ENCODE data around the gene SPP1. TPM values are rescaled to one million over a fixed set of nuclear protein-coding genes. Genes with fewer than 3 reads are reported as not detected.

SPP1 gene
- total and polyA plus RNA-seq, 9 of the 15 experiments (the other 6 are each of a cell fraction or from before 2014, with no cell fraction given): 0.10 to 0.64 TPM; not detected in 7

DNA sequence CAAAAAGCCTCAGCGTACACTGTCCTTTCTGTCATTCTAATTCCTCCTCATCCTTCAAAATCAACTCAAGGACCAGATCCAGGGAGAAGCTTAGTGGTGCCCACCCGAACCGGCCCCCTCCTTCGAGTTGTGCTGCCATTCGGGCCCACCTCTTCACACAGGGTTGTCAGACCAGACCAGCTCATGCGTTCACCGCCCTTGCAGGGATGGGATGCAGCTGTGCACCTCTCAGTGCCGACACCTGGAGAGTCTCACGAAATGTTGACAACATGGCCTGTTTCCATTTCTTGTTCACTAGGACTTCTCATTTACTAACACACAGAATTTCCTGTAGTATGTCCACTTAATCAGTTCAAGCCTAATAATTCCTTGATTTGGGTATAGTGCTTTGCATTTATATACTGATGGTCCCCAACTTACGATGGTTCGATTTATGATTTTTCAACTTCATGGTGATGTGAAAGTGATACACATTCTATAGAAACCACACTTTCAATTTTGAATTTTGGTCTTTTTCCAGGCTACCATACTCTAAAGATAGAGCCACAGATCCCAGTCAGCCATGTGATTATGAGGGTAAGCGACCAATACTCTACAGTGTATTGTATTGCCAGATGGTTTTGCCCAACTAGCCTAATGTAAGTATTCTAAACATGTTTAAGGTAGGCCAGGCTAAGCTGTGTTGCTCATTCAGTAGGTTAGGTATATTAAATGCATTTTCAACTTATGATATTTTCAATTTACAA lies 55.2 kb downstream of the SPP1 start (continued):
- TF ChIP-seq, protein P1, sequence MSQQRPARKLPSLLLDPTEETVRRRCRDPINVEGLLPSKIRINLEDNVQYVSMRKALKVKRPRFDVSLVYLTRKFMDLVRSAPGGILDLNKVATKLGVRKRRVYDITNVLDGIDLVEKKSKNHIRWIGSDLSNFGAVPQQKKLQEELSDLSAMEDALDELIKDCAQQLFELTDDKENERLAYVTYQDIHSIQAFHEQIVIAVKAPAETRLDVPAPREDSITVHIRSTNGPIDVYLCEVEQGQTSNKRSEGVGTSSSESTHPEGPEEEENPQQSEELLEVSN (IDR thresholded peaks at IDR 0.05; ENCODE audit: borderline replicate concordance in 1 of 2, extremely low read depth in 1 of 2, insufficient read depth in 1 of 2, insufficient read length in 1 of 2, low read depth in 1 of 2, low read length in 1 of 2, poor library complexity in 1 of 2, severe bottlenecking in 1 of 2): no peak
- TF ChIP-seq SUPT5H (IDR thresholded peaks at IDR 0.05) (no peak), POLR3G (IDR thresholded peaks at IDR 0.05; ENCODE audit: extremely low read depth, insufficient read length, insufficient replicate concordance) (no peak), ETS2 (tag; IDR thresholded peaks at IDR 0.05; ENCODE audit: borderline replicate concordance, poor library complexity, severe bottlenecking) (no peak), CBFA2T2 (conservative IDR thresholded peaks at IDR 0.05) (no peak), KAT7 (CRISPR knock-in tag; IDR thresholded peaks at IDR 0.05; ENCODE audit: borderline replicate concordance) (no peak), NFATC3 (IDR thresholded peaks at IDR 0.05) (no peak), NCOR1 (IDR thresholded peaks at IDR 0.05) (no peak), SOX6 (IDR thresholded peaks at IDR 0.05) (no peak)
- TF ChIP-seq, protein P2, sequence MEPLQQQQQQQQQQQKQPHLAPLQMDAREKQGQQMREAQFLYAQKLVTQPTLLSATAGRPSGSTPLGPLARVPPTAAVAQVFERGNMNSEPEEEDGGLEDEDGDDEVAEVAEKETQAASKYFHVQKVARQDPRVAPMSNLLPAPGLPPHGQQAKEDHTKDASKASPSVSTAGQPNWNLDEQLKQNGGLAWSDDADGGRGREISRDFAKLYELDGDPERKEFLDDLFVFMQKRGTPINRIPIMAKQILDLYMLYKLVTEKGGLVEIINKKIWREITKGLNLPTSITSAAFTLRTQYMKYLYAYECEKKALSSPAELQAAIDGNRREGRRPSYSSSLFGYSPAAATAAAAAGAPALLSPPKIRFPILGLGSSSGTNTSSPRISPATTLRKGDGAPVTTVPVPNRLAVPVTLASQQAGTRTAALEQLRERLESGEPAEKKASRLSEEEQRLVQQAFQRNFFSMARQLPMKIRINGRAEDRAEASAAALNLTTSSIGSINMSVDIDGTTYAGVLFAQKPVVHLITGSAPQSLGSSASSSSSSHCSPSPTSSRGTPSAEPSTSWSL (CRISPR knock-in tag; IDR thresholded peaks at IDR 0.05; ENCODE audit: borderline replicate concordance): no peak
- TF ChIP-seq, protein P3, sequence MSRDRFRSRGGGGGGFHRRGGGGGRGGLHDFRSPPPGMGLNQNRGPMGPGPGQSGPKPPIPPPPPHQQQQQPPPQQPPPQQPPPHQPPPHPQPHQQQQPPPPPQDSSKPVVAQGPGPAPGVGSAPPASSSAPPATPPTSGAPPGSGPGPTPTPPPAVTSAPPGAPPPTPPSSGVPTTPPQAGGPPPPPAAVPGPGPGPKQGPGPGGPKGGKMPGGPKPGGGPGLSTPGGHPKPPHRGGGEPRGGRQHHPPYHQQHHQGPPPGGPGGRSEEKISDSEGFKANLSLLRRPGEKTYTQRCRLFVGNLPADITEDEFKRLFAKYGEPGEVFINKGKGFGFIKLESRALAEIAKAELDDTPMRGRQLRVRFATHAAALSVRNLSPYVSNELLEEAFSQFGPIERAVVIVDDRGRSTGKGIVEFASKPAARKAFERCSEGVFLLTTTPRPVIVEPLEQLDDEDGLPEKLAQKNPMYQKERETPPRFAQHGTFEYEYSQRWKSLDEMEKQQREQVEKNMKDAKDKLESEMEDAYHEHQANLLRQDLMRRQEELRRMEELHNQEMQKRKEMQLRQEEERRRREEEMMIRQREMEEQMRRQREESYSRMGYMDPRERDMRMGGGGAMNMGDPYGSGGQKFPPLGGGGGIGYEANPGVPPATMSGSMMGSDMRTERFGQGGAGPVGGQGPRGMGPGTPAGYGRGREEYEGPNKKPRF (IDR thresholded peaks at IDR 0.05; ENCODE audit: low read depth, low read length): no peak
- TF ChIP-seq, protein P4, sequence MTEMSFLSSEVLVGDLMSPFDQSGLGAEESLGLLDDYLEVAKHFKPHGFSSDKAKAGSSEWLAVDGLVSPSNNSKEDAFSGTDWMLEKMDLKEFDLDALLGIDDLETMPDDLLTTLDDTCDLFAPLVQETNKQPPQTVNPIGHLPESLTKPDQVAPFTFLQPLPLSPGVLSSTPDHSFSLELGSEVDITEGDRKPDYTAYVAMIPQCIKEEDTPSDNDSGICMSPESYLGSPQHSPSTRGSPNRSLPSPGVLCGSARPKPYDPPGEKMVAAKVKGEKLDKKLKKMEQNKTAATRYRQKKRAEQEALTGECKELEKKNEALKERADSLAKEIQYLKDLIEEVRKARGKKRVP (CRISPR knock-in tag; IDR thresholded peaks at IDR 0.05): no peak
- TF ChIP-seq, protein P5, sequence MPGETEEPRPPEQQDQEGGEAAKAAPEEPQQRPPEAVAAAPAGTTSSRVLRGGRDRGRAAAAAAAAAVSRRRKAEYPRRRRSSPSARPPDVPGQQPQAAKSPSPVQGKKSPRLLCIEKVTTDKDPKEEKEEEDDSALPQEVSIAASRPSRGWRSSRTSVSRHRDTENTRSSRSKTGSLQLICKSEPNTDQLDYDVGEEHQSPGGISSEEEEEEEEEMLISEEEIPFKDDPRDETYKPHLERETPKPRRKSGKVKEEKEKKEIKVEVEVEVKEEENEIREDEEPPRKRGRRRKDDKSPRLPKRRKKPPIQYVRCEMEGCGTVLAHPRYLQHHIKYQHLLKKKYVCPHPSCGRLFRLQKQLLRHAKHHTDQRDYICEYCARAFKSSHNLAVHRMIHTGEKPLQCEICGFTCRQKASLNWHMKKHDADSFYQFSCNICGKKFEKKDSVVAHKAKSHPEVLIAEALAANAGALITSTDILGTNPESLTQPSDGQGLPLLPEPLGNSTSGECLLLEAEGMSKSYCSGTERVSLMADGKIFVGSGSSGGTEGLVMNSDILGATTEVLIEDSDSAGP (CRISPR knock-in tag; IDR thresholded peaks at IDR 0.05): no peak

Measured in K562 (cell line).